ENCODE measurements around the gene RPS6KA2. TPM values are rescaled to one million over a fixed set of nuclear protein-coding genes. Genes with fewer than 3 reads are reported as not detected.
A peak's percentile ranks its signal among the peaks of the same experiment; 100 is the strongest.

The RPS6KA2 gene
- polyA plus RNA-seq, 1 donor (not counting 4 experiments of a cell fraction or from before 2014, with no cell fraction given): 8.2 TPM

DNA sequence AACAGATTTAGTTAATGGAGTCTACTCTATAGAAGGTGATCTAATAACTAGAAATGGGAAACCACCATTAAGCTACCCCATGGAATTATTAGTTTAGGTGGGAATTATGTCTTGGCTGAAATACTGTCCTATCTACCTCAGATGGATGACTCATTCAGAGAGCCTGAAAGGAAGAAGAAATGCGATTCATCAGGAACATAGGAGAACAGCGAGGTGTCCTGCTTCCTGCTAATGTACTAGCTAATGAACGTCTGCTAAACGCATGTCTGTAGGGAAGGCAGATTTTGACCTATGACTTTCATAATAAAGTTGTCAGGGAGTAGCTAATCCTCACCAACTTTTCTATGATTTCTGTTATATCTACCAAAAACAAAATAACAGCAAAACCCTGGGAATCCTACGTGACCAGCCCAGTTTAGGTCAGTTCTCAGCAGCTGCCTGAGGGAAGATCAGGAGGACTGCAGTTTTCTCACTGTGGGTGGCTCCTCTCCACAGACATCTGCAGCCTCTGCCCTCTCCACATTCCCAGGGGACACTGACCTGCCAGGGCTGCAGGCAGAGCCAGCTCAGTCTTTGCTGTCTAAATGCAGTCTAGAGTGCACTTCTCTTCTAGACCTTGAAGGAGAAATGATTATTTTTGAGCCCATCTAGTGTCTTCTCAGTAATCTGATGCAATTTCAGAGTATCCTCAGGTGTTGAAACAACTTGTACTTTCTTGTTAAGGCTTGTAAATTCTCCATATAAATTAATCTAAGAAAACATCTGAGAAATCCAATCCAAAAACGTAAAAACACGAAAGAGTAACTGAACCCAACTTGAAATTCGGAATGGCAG lies 266.6 kb downstream of the RPS6KA2 start:
- no peak overlapping the region for H3K9ac ChIP-seq (ENCODE audit: control insufficient read depth, extremely low read depth, insufficient read depth, low read length)
- no peaks in the 10 kb centered on the region for H3K9me1 ChIP-seq (ENCODE audit: control insufficient read depth, extremely low read depth, insufficient read depth, low read length)
- DNase-seq (ENCODE audit: low read depth, low spot score) (no peak), FAIRE-seq (peak; percentile 93)
- no peak for TF ChIP-seq EZH2 (IDR thresholded peaks at IDR 0.05; ENCODE audit: low read length)
- TF ChIP-seq, protein P1, sequence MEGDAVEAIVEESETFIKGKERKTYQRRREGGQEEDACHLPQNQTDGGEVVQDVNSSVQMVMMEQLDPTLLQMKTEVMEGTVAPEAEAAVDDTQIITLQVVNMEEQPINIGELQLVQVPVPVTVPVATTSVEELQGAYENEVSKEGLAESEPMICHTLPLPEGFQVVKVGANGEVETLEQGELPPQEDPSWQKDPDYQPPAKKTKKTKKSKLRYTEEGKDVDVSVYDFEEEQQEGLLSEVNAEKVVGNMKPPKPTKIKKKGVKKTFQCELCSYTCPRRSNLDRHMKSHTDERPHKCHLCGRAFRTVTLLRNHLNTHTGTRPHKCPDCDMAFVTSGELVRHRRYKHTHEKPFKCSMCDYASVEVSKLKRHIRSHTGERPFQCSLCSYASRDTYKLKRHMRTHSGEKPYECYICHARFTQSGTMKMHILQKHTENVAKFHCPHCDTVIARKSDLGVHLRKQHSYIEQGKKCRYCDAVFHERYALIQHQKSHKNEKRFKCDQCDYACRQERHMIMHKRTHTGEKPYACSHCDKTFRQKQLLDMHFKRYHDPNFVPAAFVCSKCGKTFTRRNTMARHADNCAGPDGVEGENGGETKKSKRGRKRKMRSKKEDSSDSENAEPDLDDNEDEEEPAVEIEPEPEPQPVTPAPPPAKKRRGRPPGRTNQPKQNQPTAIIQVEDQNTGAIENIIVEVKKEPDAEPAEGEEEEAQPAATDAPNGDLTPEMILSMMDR (optimal IDR thresholded peaks at IDR 0.05 in 1 of 3, IDR thresholded peaks at IDR 0.05 in 1 of 3, conservative IDR thresholded peaks at IDR 0.05 in 1 of 3; ENCODE audit: extremely low read depth in 1 of 3, insufficient read depth in 2 of 3, low read length in 3 of 3): no peak
- H3K9me3 ChIP-seq (ENCODE audit: control insufficient read depth, low read depth, low read length): no peaks in the 10 kb centered on the region
- H2AFZ ChIP-seq (ENCODE audit: control insufficient read depth, low read length): peak overlapping the region; percentile 34
- H3K27ac ChIP-seq (ENCODE audit: control insufficient read depth, insufficient read depth, low read length): peak overlapping the region; percentile 4
- H3K36me3 ChIP-seq (ENCODE audit: control insufficient read depth in 2 of 2, extremely low read depth in 1 of 2, insufficient read depth in 2 of 2, low read length in 2 of 2): peaks cover 0 to 2% of the 10 kb centered on the region in 2 experiments
- H3K4me3 ChIP-seq (ENCODE audit: control insufficient read depth in 2 of 3, extremely low read depth in 1 of 3, insufficient read depth in 2 of 3, low read depth in 1 of 3, low read length in 3 of 3): peak overlapping the region in 1 of 3 experiments; percentile 12
- peak overlapping the region; percentile 64 for H3K4me2 ChIP-seq (ENCODE audit: control insufficient read depth, extremely low read depth, insufficient read depth, low read depth, low read length)
- peaks cover 9% of the 10 kb centered on the region for H3K4me1 ChIP-seq (ENCODE audit: control insufficient read depth, extremely low read depth, insufficient read depth, low read length)
- dilution Hi-C loops (cut with MboI; ENCODE audit: extremely low pct_ligation_motif_present, low sequenced_read_pairs): no loop called here
- no peaks in the 10 kb centered on the region for H3K27me3 ChIP-seq (ENCODE audit: control insufficient read depth, extremely low read depth, insufficient read depth, low read length)
- no peaks in the 10 kb centered on the region for H3K79me2 ChIP-seq (ENCODE audit: control insufficient read depth, insufficient read depth, low read length)
- H4K20me1 ChIP-seq (ENCODE audit: control insufficient read depth, extremely low read depth, insufficient read depth, low read length): no peaks in the 10 kb centered on the region

Small RNAs within 50 kb of the gene (small RNA-seq; reads per million reads assigned to genes)
- gene MIR1913 (ENCODE audit: insufficient read length in 3 of 3, low read depth in 3 of 3, low replicate concordance in 1 of 3): 0 reads per million in 3 experiments

Other genes starting within 250 kb of the RPS6KA2 start
- gene MPC1, start 244.3 kb downstream of the RPS6KA2 start, polyA plus RNA-seq: 19.3 to 26.4 TPM (median 24.0 TPM) in 3 replicates
- 4.0 to 7.7 TPM (median 5.3 TPM) in 3 replicates for gene RAMACL, start 40.6 kb downstream of the RPS6KA2 start, polyA plus RNA-seq